Measurements from ENCODE around the gene FOXP3. TPM values are rescaled to one million over a fixed set of nuclear protein-coding genes. Genes with fewer than 3 reads are reported as not detected.

The FOXP3 gene
- polyA plus RNA-seq, 1 of the 3 experiments (the other 2 are of a cell fraction): 0.12 TPM

- Histone ChIP-seq H3K9ac (no peak overlapping the region), H2AFZ (ENCODE audit: low read depth) (no peak overlapping the region), H3K27me3 (ENCODE audit: insufficient read depth) (no peaks in the 10 kb centered on the region; the same call in 1 of the 2 replicates), H3K27ac (ENCODE audit: low read depth in 2 of 2, low read length in 1 of 2) (no peak overlapping the region), H3K4me1 (ENCODE audit: control insufficient read depth in 1 of 2, insufficient read depth in 2 of 2, low read depth in 1 of 2, low read length in 1 of 2) (no peaks in the 10 kb centered on the region; a peak in 1 of 4 replicates), H3K9me2 (no peaks in the 10 kb centered on the region), H3F3A (replicated peaks; ENCODE audit: insufficient read depth) (no peaks in the 10 kb centered on the region), H3K4me2 (no peak overlapping the region), H3K36me3 (replicated peaks in 1 of 2; ENCODE audit: control insufficient read depth in 1 of 2, insufficient read depth in 2 of 2, low read length in 1 of 2) (no peaks in the 10 kb centered on the region), H4K20me1 (ENCODE audit: insufficient read depth) (no peaks in the 10 kb centered on the region), H3K79me2 (ENCODE audit: insufficient read depth) (no peaks in the 10 kb centered on the region), H3K4me3 (ENCODE audit: low read depth in 2 of 2, low read length in 1 of 2) (no peak overlapping the region), H3K9me3 (no peaks in the 10 kb centered on the region)
- ChIA-PET POLR2A (no interaction called here), CTCF (no interaction called here)
- TF ChIP-seq SMC3 (IDR thresholded peaks at IDR 0.05; ENCODE audit: low read depth, low read length) (no peak), GABPA (IDR thresholded peaks at IDR 0.05; ENCODE audit: low read depth) (no peak), FOXJ3 (CRISPR knock-in tag; IDR thresholded peaks at IDR 0.05) (no peak), FOXM1 (IDR thresholded peaks at IDR 0.05; ENCODE audit: low read depth) (no peak), USF2 (IDR thresholded peaks at IDR 0.05; ENCODE audit: borderline replicate concordance, low read depth, low read length) (no peak), RAD21 (IDR thresholded peaks at IDR 0.05; ENCODE audit: low read length) (no peak), NFIC (IDR thresholded peaks at IDR 0.05; ENCODE audit: borderline replicate concordance) (no peak)
- no peak for DNase-seq
- 77% methylated on average over 2 of the region's 2 CpGs for WGBS (ENCODE audit: low lambda C conversion rate)
These were observed 20.3 kb downstream of the FOXP3 start for GRCh38 chrX:49244207-49244606.

GRCh38 chrX:49243166-49243565 is 21.3 kb downstream of the FOXP3 start:
- no peak overlapping the region for H3K4me2 ChIP-seq
- WGBS (ENCODE audit: low lambda C conversion rate): 65% methylated on average over 4 of the region's 12 CpGs
- no peaks in the 10 kb centered on the region for H3K9me3 ChIP-seq
- ChIA-PET POLR2A (no interaction called here), CTCF (no interaction called here)
- no peak overlapping the region for H2AFZ ChIP-seq (ENCODE audit: low read depth)
- DNase-seq: no peak
- H3K9me2 ChIP-seq: no peaks in the 10 kb centered on the region
- H3K4me3 ChIP-seq (ENCODE audit: low read depth in 2 of 2, low read length in 1 of 2): no peak overlapping the region
- no peak overlapping the region for H3K27ac ChIP-seq (ENCODE audit: low read depth in 2 of 2, low read length in 1 of 2)
- H4K20me1 ChIP-seq (ENCODE audit: insufficient read depth): no peaks in the 10 kb centered on the region
- no peaks in the 10 kb centered on the region for H3F3A ChIP-seq (replicated peaks; ENCODE audit: insufficient read depth)
- TF ChIP-seq USF2 (IDR thresholded peaks at IDR 0.05; ENCODE audit: borderline replicate concordance, low read depth, low read length) (no peak), NRF1 (IDR thresholded peaks at IDR 0.05; ENCODE audit: low read depth, low read length) (no peak)
- H3K79me2 ChIP-seq (ENCODE audit: insufficient read depth): no peaks in the 10 kb centered on the region
- no peaks in the 10 kb centered on the region; the same call in 1 of the 2 replicates for H3K27me3 ChIP-seq (ENCODE audit: insufficient read depth)
- no peak overlapping the region for H3K9ac ChIP-seq
- H3K4me1 ChIP-seq (ENCODE audit: control insufficient read depth in 1 of 2, insufficient read depth in 2 of 2, low read depth in 1 of 2, low read length in 1 of 2): no peaks in the 10 kb centered on the region
- no peaks in the 10 kb centered on the region for H3K36me3 ChIP-seq (replicated peaks in 1 of 2; ENCODE audit: control insufficient read depth in 1 of 2, insufficient read depth in 2 of 2, low read length in 1 of 2)

- TF ChIP-seq GATA2 (CRISPR knock-in tag; IDR thresholded peaks at IDR 0.05) (no peak), NRF1 (IDR thresholded peaks at IDR 0.05; ENCODE audit: low read depth, low read length) (no peak), IRF3 (IDR thresholded peaks at IDR 0.05; ENCODE audit: low read depth, low read length) (no peak), REST (IDR thresholded peaks at IDR 0.05; ENCODE audit: low read depth, low read length) (no peak)
- Histone ChIP-seq H3K27me3 (ENCODE audit: insufficient read depth) (no peaks in the 10 kb centered on the region; the same call in 1 of the 2 replicates), H2AFZ (ENCODE audit: low read depth) (no peak overlapping the region), H4K20me1 (ENCODE audit: insufficient read depth) (no peaks in the 10 kb centered on the region), H3F3A (replicated peaks; ENCODE audit: insufficient read depth) (no peaks in the 10 kb centered on the region), H3K79me2 (ENCODE audit: insufficient read depth) (no peaks in the 10 kb centered on the region), H3K9me2 (no peaks in the 10 kb centered on the region), H3K9me3 (no peaks in the 10 kb centered on the region), H3K36me3 (replicated peaks in 1 of 2; ENCODE audit: control insufficient read depth in 1 of 2, insufficient read depth in 2 of 2, low read length in 1 of 2) (no peaks in the 10 kb centered on the region), H3K9ac (no peak overlapping the region), H3K4me1 (ENCODE audit: control insufficient read depth in 1 of 2, insufficient read depth in 2 of 2, low read depth in 1 of 2, low read length in 1 of 2) (no peaks in the 10 kb centered on the region), H3K4me3 (ENCODE audit: low read depth in 2 of 2, low read length in 1 of 2) (no peak overlapping the region), H3K27ac (ENCODE audit: low read depth in 2 of 2, low read length in 1 of 2) (no peak overlapping the region), H3K4me2 (no peak overlapping the region)
- DNase-seq: no peak
- ChIA-PET CTCF (interaction anchor here (1.1 kb wide), 1 partner anchor 79 kb away, joined by 3 read pairs; no protein-coding TSS in a partner anchor), POLR2A (no interaction called here)
- 70% methylated on average over 12 of the region's 12 CpGs for WGBS (ENCODE audit: low lambda C conversion rate)
These were observed 21.9 kb downstream of the FOXP3 start for GRCh38 chrX:49242545-49243066.

Measured in SK-N-SH (cell line).